Activated CD8-positive, alpha-beta memory T cell treated with anti-CD3 and anti-CD28 coated beads, Interleukin-2, amount 50 U/mL, for 1 hour (primary cell): ENCODE results near the gene LRP3.

Experiments used
- DNase-seq: peaks from one replicate; pipeline ENCODE4 v3.0.0-alpha.2; 2020; ENCODE audit errors: extremely low read depth

Gene LRP3

GRCh38 chr19:33236696-33237390 is 42.7 kb downstream of the LRP3 start:
- no peak for DNase-seq

- DNase-seq: no peak
Observed at GRCh38 chr19:33238481-33239149, 44.5 kb downstream of the LRP3 start.

- DNase-seq: no peak
Observed at GRCh38 chr19:33239223-33239975, 45.3 kb downstream of the LRP3 start.

- DNase-seq: no peak
Observed at GRCh38 chr19:33240181-33240771, 46.1 kb downstream of the LRP3 start.

- DNase-seq: no peak
Observed at GRCh38 chr19:33241091-33241529, 47.0 kb downstream of the LRP3 start.

- no peak for DNase-seq
Observed at GRCh38 chr19:33241530-33242101, 47.5 kb downstream of the LRP3 start.

- no peak for DNase-seq
Observed at GRCh38 chr19:33242131-33242530, 48.0 kb downstream of the LRP3 start.

- DNase-seq: no peak
Observed at GRCh38 chr19:33242911-33243310, 48.8 kb downstream of the LRP3 start.

- no peak for DNase-seq
Observed at GRCh38 chr19:33245948-33246708, 52.0 kb downstream of the LRP3 start.

- DNase-seq: no peak
Observed at GRCh38 chr19:33246709-33247440, 52.7 kb downstream of the LRP3 start.

GRCh38 chr19:33247441-33247819 is 53.3 kb downstream of the LRP3 start:
- DNase-seq: no peak

- no peak for DNase-seq
Observed at GRCh38 chr19:33248104-33248503, 54.0 kb downstream of the LRP3 start.

- no peak for DNase-seq
Observed at GRCh38 chr19:33248553-33248953, 54.4 kb downstream of the LRP3 start.

- no peak for DNase-seq
Observed at GRCh38 chr19:33248954-33249613, 55.0 kb downstream of the LRP3 start.

- DNase-seq: no peak
Observed at GRCh38 chr19:33249740-33250366, 55.7 kb downstream of the LRP3 start.

- DNase-seq: no peak
Observed at GRCh38 chr19:33250500-33250899, 56.4 kb downstream of the LRP3 start.

- DNase-seq: no peak
Observed at GRCh38 chr19:33251076-33251475, 56.9 kb downstream of the LRP3 start.

GRCh38 chr19:33251526-33252090 is 57.5 kb downstream of the LRP3 start:
- DNase-seq: no peak

GRCh38 chr19:33252418-33252962 is 58.4 kb downstream of the LRP3 start:
- no peak for DNase-seq
